M059J (cell line): ENCODE results near the gene HSF5. TPM values are rescaled to one million over a fixed set of nuclear protein-coding genes. Genes with fewer than 3 reads are reported as not detected.

ENCODE experiments used
- DNase-seq: peaks from one replicate; pipeline ENCODE4 v3.0.0-alpha.2; 2012; ENCODE audit warnings: low read depth
- total RNA-seq: library from RNA; depleted of rRNA; stranded (reverse); fragments of >200 nt; shearing (Covaris generic); gene quantifications from 2 replicates; pipeline ENCODE4 v1.2.3, GENCODE V29; 2014; rRNA removed

HSF5 gene
- not detected in 2 replicates for total RNA-seq

GRCh38 chr17:58487589-58488427, at the start of gene HSF5:
TSS of gene HSF5 (minus strand) at chr17:58488408. CDS start at chr17:58488274, 134 bp downstream.
- DNase-seq = no peak

- DNase-seq = peak; percentile 8
Measured at GRCh38 chr17:58537266-58537665, 49.1 kb upstream of the HSF5 start.

- no peak for DNase-seq
Measured at GRCh38 chr17:58536542-58536941, 48.3 kb upstream of the HSF5 start.

GRCh38 chr17:58535431-58535830, 47.2 kb upstream of the HSF5 start:
- DNase-seq = peak; percentile 77

GRCh38 chr17:58534901-58535421, 46.8 kb upstream of the HSF5 start:
- peak; percentile 80 for DNase-seq

GRCh38 chr17:58534331-58534730, 46.1 kb upstream of the HSF5 start:
- no peak for DNase-seq

GRCh38 chr17:58533616-58534188, 45.5 kb upstream of the HSF5 start:
- DNase-seq = no peak

GRCh38 chr17:58532555-58532951, 44.3 kb upstream of the HSF5 start:
- no peak for DNase-seq

GRCh38 chr17:58531661-58532554, 43.7 kb upstream of the HSF5 start:
- peak; percentile 43 for DNase-seq

GRCh38 chr17:58531122-58531521, 42.9 kb upstream of the HSF5 start:
- DNase-seq = no peak

GRCh38 chr17:58530655-58531054, 42.4 kb upstream of the HSF5 start:
- DNase-seq = no peak

- no peak for DNase-seq
Measured at GRCh38 chr17:58529275-58529674, 41.1 kb upstream of the HSF5 start.

GRCh38 chr17:58528443-58528842, 40.2 kb upstream of the HSF5 start:
- no peak for DNase-seq

GRCh38 chr17:58527949-58528348, 39.7 kb upstream of the HSF5 start:
- peak; percentile 72 for DNase-seq

- peak; percentile 13 for DNase-seq
Measured at GRCh38 chr17:58527306-58527705, 39.1 kb upstream of the HSF5 start.

GRCh38 chr17:58525239-58525638, 37.0 kb upstream of the HSF5 start:
- peak; percentile 87 for DNase-seq

- DNase-seq = no peak
Measured at GRCh38 chr17:58521680-58522079, 33.5 kb upstream of the HSF5 start.

- peak; percentile 11 for DNase-seq
Measured at GRCh38 chr17:58520843-58521430, 32.7 kb upstream of the HSF5 start.

GRCh38 chr17:58517928-58518609, 29.9 kb upstream of the HSF5 start:
- DNase-seq = peak; percentile 100

GRCh38 chr17:58517378-58517927, 29.2 kb upstream of the HSF5 start:
- DNase-seq = no peak
